H1 (cell line): Measurements from ENCODE around the gene FCMR. TPM values are rescaled to one million over a fixed set of nuclear protein-coding genes. Genes with fewer than 3 reads are reported as not detected.

ENCODE experiments used
- CTCF ChIA-PET: fragments of 300-600 bp; sonication (Branson Sonifier 250); formaldehyde crosslinking; loops from one replicate; lab custom pipeline; 2021; ENCODE audit not compliant: partially characterized antibody; lab: Charles Lee
- POLR2A ChIA-PET: fragments of 300-600 bp; sonication (Branson Sonifier 250); formaldehyde crosslinking; loops from one replicate; lab custom pipeline; 2021; ENCODE audit warnings: inconsistent platforms; ENCODE audit not compliant: partially characterized antibody; lab: Charles Lee
- DNase-seq, 2 experiments: peaks; one replicate each; pipeline versions ENCODE4 v3.0.0 to v3.0.0-alpha.2; 2010 to 2022; ENCODE audit warnings: low spot score in 2 of 2, low read depth in 1 of 2, mixed read lengths in 1 of 2
- FAIRE-seq: peaks from 2 replicates; lab custom pipeline; 2011; peaks lifted over from hg19 to GRCh38; lab: Jason Lieb, UNC
- H2AFZ ChIP-seq: 2 replicates; pipeline ENCODE4 v1.8.1; 2012; ENCODE audit warnings: low read length, inconsistent platforms
- H2AK5ac ChIP-seq: 2 replicates; pipeline ENCODE4 v1.6.1; 2013; ENCODE audit warnings: low read depth, low read length
- H2BK120ac ChIP-seq: replicated peaks from 2 replicates; pipeline ENCODE3; 2013; ENCODE audit warnings: low read depth, low read length, inconsistent platforms
- H2BK12ac ChIP-seq: 2 replicates; pipeline ENCODE4 v1.6.1; 2013; ENCODE audit warnings: low read depth, low read length
- H2BK15ac ChIP-seq: 2 replicates; pipeline ENCODE4 v1.6.1; 2013; ENCODE audit warnings: low read length
- H2BK20ac ChIP-seq: 2 replicates; pipeline ENCODE4 v1.6.1; 2013; ENCODE audit warnings: low read length
- H2BK5ac ChIP-seq: 2 replicates; pipeline ENCODE4 v1.6.1; 2013; ENCODE audit warnings: low read depth, low read length
- H3K14ac ChIP-seq: 2 replicates; pipeline ENCODE4 v1.6.1; 2013; ENCODE audit warnings: inconsistent platforms; ENCODE audit not compliant: insufficient read length
- H3K18ac ChIP-seq: 2 replicates; pipeline ENCODE4 v1.6.1; 2013; ENCODE audit warnings: low read length; ENCODE audit errors: extremely low read depth
- H3K23ac ChIP-seq: 2 replicates; pipeline ENCODE4 v1.6.1; 2013; ENCODE audit warnings: inconsistent platforms; ENCODE audit not compliant: insufficient read length
- H3K23me2 ChIP-seq: 2 replicates; pipeline ENCODE4 v1.6.1; 2013; ENCODE audit warnings: low read depth, low read length
- H3K27ac ChIP-seq: 2 replicates; pipeline ENCODE4 v1.6.1; 2011; ENCODE audit warnings: low read depth, low read length, inconsistent platforms
- H3K27me3 ChIP-seq, 4 experiments: replicated peaks in 1 of 4; 1 replicate in 1 of 4; 2 replicates in 3 of 4; pipeline versions ENCODE4 v1.6.1 to v1.8.1; 2011 to 2013; ENCODE audit warnings: low read length in 3 of 4, mild to moderate bottlenecking in 3 of 4, inconsistent platforms in 2 of 4, mixed read lengths in 2 of 4, moderate library complexity in 1 of 4; ENCODE audit not compliant: control insufficient read depth in 3 of 4, insufficient read depth in 3 of 4; ENCODE audit errors: extremely low read depth in 1 of 4
- H3K36me3 ChIP-seq, 4 experiments: 2 replicates each; pipeline versions ENCODE4 v1.6.1 to v1.8.1; 2011 to 2013; ENCODE audit warnings: mild to moderate bottlenecking in 4 of 4, low read length in 3 of 4, moderate library complexity in 2 of 4, control low read depth in 1 of 4, inconsistent platforms in 1 of 4; ENCODE audit not compliant: insufficient read depth in 4 of 4, control insufficient read depth in 2 of 4
- H3K4ac ChIP-seq: replicated peaks from 2 replicates; pipeline ENCODE3; 2013; ENCODE audit warnings: low read length, low read depth, mixed read lengths, inconsistent platforms; ENCODE audit not compliant: insufficient read length
- H3K4me1 ChIP-seq, 4 experiments: replicated peaks in 1 of 4; 1 replicate in 1 of 4; 2 replicates in 3 of 4; pipeline versions ENCODE4 v1.6.1 to v1.8.1; 2011 to 2013; ENCODE audit warnings: low read length in 3 of 4, inconsistent platforms in 2 of 4, mixed read lengths in 1 of 4; ENCODE audit not compliant: insufficient read depth in 4 of 4, control insufficient read depth in 3 of 4
- H3K4me2 ChIP-seq, 2 experiments: 2 replicates each; pipeline versions ENCODE4 v1.6.1 to v1.8.1; 2011 to 2013; ENCODE audit warnings: low read depth in 2 of 2, low read length in 2 of 2, control low read depth in 1 of 2, inconsistent platforms in 1 of 2, mild to moderate bottlenecking in 1 of 2; ENCODE audit not compliant: insufficient read depth in 1 of 2
- H3K4me3 ChIP-seq, 4 experiments: fragments of 200-600, 300-600 bp in 1 of 4; sonication (generic), shearing (Covaris generic), sonication (Bioruptor Twin) in 1 of 4; 2 replicates each; pipeline versions ENCODE4 v1.5.1 to v1.8.1; 2011 to 2016; ENCODE audit warnings: low read length in 4 of 4, low read depth in 3 of 4, control low read depth in 2 of 4, inconsistent platforms in 2 of 4, mild to moderate bottlenecking in 2 of 4, mixed read lengths in 1 of 4, moderate library complexity in 1 of 4; ENCODE audit not compliant: insufficient read depth in 2 of 4; ENCODE audit errors: extremely low read depth in 1 of 4
- H3K56ac ChIP-seq: replicated peaks from 2 replicates; pipeline ENCODE3; 2013; ENCODE audit warnings: low read depth, mild to moderate bottlenecking, mixed read lengths, low read length, inconsistent platforms; ENCODE audit not compliant: insufficient read length
- H3K79me1 ChIP-seq: 2 replicates; pipeline ENCODE4 v1.6.1; 2013; ENCODE audit warnings: low read depth, low read length, control low read depth
- H3K79me2 ChIP-seq, 2 experiments: 2 replicates each; pipeline versions ENCODE4 v1.6.1 to v1.8.1; 2012 to 2013; ENCODE audit warnings: low read length in 2 of 2, mild to moderate bottlenecking in 2 of 2, inconsistent platforms in 1 of 2; ENCODE audit not compliant: insufficient read depth in 2 of 2, control insufficient read depth in 1 of 2
- H3K9ac ChIP-seq, 4 experiments: replicated peaks in 1 of 4; 1 replicate in 1 of 4; 2 replicates in 3 of 4; pipeline versions ENCODE4 v1.6.1 to v1.8.1; 2011 to 2013; ENCODE audit warnings: low read depth in 3 of 4, low read length in 3 of 4, control low read depth in 2 of 4, mild to moderate bottlenecking in 2 of 4, moderate library complexity in 2 of 4, inconsistent platforms in 1 of 4; ENCODE audit errors: extremely low read depth in 1 of 4
- H3K9me3 ChIP-seq, 2 experiments: 2 replicates each; pipeline versions ENCODE4 v1.6.1 to v1.8.1; 2012 to 2013; ENCODE audit warnings: mild to moderate bottlenecking in 2 of 2, moderate library complexity in 2 of 2, control low read depth in 1 of 2, inconsistent platforms in 1 of 2, low read depth in 1 of 2, low read length in 1 of 2, mixed read lengths in 1 of 2; ENCODE audit not compliant: insufficient read depth in 2 of 2
- H4K20me1 ChIP-seq, 2 experiments: replicated peaks in 1 of 2; 2 replicates each; pipeline versions ENCODE3 to v1.8.1; 2011 to 2013; ENCODE audit warnings: inconsistent platforms in 2 of 2, low read length in 2 of 2, mild to moderate bottlenecking in 1 of 2; ENCODE audit not compliant: insufficient read depth in 2 of 2, control insufficient read depth in 1 of 2
- H4K5ac ChIP-seq: 2 replicates; pipeline ENCODE4 v1.6.1; 2013; ENCODE audit warnings: low read length, low read depth, mixed read lengths, inconsistent platforms; ENCODE audit not compliant: insufficient read length
- H4K8ac ChIP-seq: 2 replicates; pipeline ENCODE4 v1.8.0; 2013; ENCODE audit warnings: mild to moderate bottlenecking, moderate library complexity, low read length, inconsistent platforms; ENCODE audit not compliant: insufficient read depth; ENCODE audit errors: extremely low read depth
- H4K91ac ChIP-seq: replicated peaks from 2 replicates; pipeline ENCODE3; 2013; ENCODE audit warnings: low read length, mixed read lengths, inconsistent platforms; ENCODE audit not compliant: insufficient read length
- ATF2 ChIP-seq: IDR thresholded peaks from 2 replicates; pipeline ENCODE4 v1.6.1; 2012; ENCODE audit warnings: low read length, inconsistent platforms
- EP300 ChIP-seq, 2 experiments: IDR thresholded peaks; 1 replicate in 1 of 2; 2 replicates in 1 of 2; pipeline ENCODE4 v1.6.1; 2011 to 2012; ENCODE audit warnings: low read depth in 2 of 2, low read length in 2 of 2, mild to moderate bottlenecking in 2 of 2, borderline replicate concordance in 1 of 2, inconsistent platforms in 1 of 2, moderate library complexity in 1 of 2
- HDAC2 ChIP-seq, 2 experiments: fragments of 300-600 bp in 1 of 2; sonication (generic) in 1 of 2; IDR thresholded peaks; 2 replicates each; pipeline ENCODE4 v1.6.1; 2011 to 2012; ENCODE audit warnings: low read depth in 2 of 2, low read length in 2 of 2, mild to moderate bottlenecking in 2 of 2, moderate library complexity in 2 of 2, borderline replicate concordance in 1 of 2, inconsistent platforms in 1 of 2
- SP2 ChIP-seq: IDR thresholded peaks from 2 replicates; pipeline ENCODE4 v1.6.1; 2012; ENCODE audit warnings: mild to moderate bottlenecking, low read length, inconsistent platforms
- YY1 ChIP-seq: IDR thresholded peaks from 2 replicates; pipeline ENCODE4 v1.6.1; 2011; ENCODE audit warnings: low read depth, mild to moderate bottlenecking, low read length
- WGBS, 2 experiments: shearing (Covaris generic) in 1 of 2; methylation state at CpG; one replicate each; pipeline versions ENCODE4 v1.1.6 to v1.1.7; 2013 to 2015; ENCODE audit warnings: low lambda C conversion rate in 2 of 2, mixed read lengths in 2 of 2, inconsistent platforms in 1 of 2, low coverage in 1 of 2, missing lambda C conversion rate in 1 of 2; ENCODE audit not compliant: insufficient replicate concordance in 2 of 2, insufficient coverage in 1 of 2, insufficient read length in 1 of 2; ENCODE audit errors: extremely low coverage in 1 of 2, missing lambda C conversion rate in 1 of 2; 5-methylcytosine and 5-hydroxymethylcytosine counted together
- polyA plus RNA-seq, 7 experiments: library from polyadenylated mRNA; depleted of rRNA in 3 of 7; stranded (reverse) in 5 of 7; unstranded in 2 of 7; fragments of >200 nt in 5 of 7; fragments of 200-250 nt in 2 of 7; gene quantifications; 1 replicate in 5 of 7; 2 replicates in 1 of 7; 4 replicates in 1 of 7; pipeline versions ENCODE4 v1.2.1 to v1.2.3, GENCODE V29; 2011 to 2013; ENCODE audit warnings: missing spikeins in 2 of 7, mixed read lengths in 2 of 7
- total RNA-seq: library from RNA; stranded (reverse); fragmentation: NEBNext Ultra II Directional; extraction: Animal tissue kit (Norgen Biotek cat#: 25700); gene quantifications from 2 replicates; pipeline ENCODE4 v1.2.1, GENCODE V29; 2021
- TF ChIP-seq, protein P1 (sequence below), 3 experiments: IDR thresholded peaks; 1 replicate in 2 of 3; 2 replicates in 1 of 3; pipeline versions ENCODE4 v1.5.1 to v1.6.1; 2011; ENCODE audit warnings: low read length in 3 of 3, mild to moderate bottlenecking in 3 of 3, inconsistent platforms in 2 of 3, low read depth in 1 of 3, moderate library complexity in 1 of 3; ENCODE audit not compliant: insufficient read depth in 1 of 3; ENCODE audit errors: control extremely low read depth in 1 of 3

Gene FCMR
- total and polyA plus RNA-seq, 2 of the 8 experiments (the other 6 are each of a cell fraction or from before 2014, with no cell fraction given): 0.53 TPM; not detected in 1

GRCh38 chr1:206929524-206929923 lies 7.8 kb upstream of the FCMR start:
- no peak overlapping the region for H3K18ac ChIP-seq
- H3K79me2 ChIP-seq: no peaks in the 10 kb centered on the region
- no peak overlapping the region for H2AK5ac ChIP-seq
- no peaks in the 10 kb centered on the region for H3K9me3 ChIP-seq
- no peak overlapping the region for H4K5ac ChIP-seq
- POLR2A ChIA-PET: no interaction called here
- no peak overlapping the region for H3K27ac ChIP-seq
- H4K8ac ChIP-seq: no peak overlapping the region
- no peak overlapping the region for H3K14ac ChIP-seq
- no peak overlapping the region for H3K56ac ChIP-seq
- H2BK5ac ChIP-seq: no peak overlapping the region
- TF ChIP-seq HDAC2 (IDR thresholded peaks at IDR 0.05; ENCODE audit: borderline replicate concordance in 1 of 2, low read depth in 2 of 2, low read length in 2 of 2): no peak
- TF ChIP-seq EP300 (IDR thresholded peaks at IDR 0.05; ENCODE audit: borderline replicate concordance in 1 of 2, low read depth in 2 of 2, low read length in 2 of 2): no peak
- no peak for TF ChIP-seq YY1
- TF ChIP-seq SP2: no peak
- TF ChIP-seq, protein P1, sequence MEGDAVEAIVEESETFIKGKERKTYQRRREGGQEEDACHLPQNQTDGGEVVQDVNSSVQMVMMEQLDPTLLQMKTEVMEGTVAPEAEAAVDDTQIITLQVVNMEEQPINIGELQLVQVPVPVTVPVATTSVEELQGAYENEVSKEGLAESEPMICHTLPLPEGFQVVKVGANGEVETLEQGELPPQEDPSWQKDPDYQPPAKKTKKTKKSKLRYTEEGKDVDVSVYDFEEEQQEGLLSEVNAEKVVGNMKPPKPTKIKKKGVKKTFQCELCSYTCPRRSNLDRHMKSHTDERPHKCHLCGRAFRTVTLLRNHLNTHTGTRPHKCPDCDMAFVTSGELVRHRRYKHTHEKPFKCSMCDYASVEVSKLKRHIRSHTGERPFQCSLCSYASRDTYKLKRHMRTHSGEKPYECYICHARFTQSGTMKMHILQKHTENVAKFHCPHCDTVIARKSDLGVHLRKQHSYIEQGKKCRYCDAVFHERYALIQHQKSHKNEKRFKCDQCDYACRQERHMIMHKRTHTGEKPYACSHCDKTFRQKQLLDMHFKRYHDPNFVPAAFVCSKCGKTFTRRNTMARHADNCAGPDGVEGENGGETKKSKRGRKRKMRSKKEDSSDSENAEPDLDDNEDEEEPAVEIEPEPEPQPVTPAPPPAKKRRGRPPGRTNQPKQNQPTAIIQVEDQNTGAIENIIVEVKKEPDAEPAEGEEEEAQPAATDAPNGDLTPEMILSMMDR (IDR thresholded peaks at IDR 0.05; ENCODE audit: control extremely low read depth in 1 of 3, insufficient read depth in 1 of 3, low read depth in 1 of 3, low read length in 3 of 3): peak in 1 of 3 experiments; percentile 28; a peak in 2 of 4 replicates
- no peak for TF ChIP-seq ATF2
- TF ChIP-seq, all 59 proteins: peak for 1
- Histone ChIP-seq H2BK120ac (no peak overlapping the region), H2BK15ac (no peak overlapping the region), H2BK20ac (no peak overlapping the region), H3K4me3 (no peak overlapping the region), H2BK12ac (no peak overlapping the region), H3K4ac (no peak overlapping the region), H2AFZ (no peak overlapping the region), H3K23me2 (peaks cover 1% of the 10 kb centered on the region; the same call in 1 of the 2 replicates), H4K20me1 (peaks cover 0 to 1% of the 10 kb centered on the region in 2 experiments), H4K91ac (no peak overlapping the region), H3K36me3 (no peaks in the 10 kb centered on the region), H3K4me2 (no peak overlapping the region), H3K4me1 (no peaks in the 10 kb centered on the region), H3K79me1 (no peaks in the 10 kb centered on the region), H3K9ac (no peak overlapping the region), H3K23ac (no peak overlapping the region), H3K27me3 (no peaks in the 10 kb centered on the region)
- FAIRE-seq (no peak), DNase-seq (no peak)
- WGBS, 2 experiments: 87% methylated on average over 3 of the region's 6 CpGs; no CpG with 5 or more reads in 1 of the 2 experiments
- CTCF ChIA-PET: interaction anchor here (1.2 to 13.8 kb wide), 7 partner anchors 12 to 64 kb away, joined by 4 to 226 read pairs (median 5); partner anchors contain the start of genes FCMR, IL20 and PIGR
